GM03348 (cell line): ENCODE data around the gene HYCC1.
"Not testable (repeated sequence)": the region's sequence is repeated elsewhere in the genome, so short reads cannot be mapped to it uniquely, and the experiment has no call there.

Experiments used
- DNase-seq: peaks from one replicate; pipeline ENCODE4 v3.0.0; 2012; ENCODE audit warnings: low spot score

The HYCC1 gene

DNA sequence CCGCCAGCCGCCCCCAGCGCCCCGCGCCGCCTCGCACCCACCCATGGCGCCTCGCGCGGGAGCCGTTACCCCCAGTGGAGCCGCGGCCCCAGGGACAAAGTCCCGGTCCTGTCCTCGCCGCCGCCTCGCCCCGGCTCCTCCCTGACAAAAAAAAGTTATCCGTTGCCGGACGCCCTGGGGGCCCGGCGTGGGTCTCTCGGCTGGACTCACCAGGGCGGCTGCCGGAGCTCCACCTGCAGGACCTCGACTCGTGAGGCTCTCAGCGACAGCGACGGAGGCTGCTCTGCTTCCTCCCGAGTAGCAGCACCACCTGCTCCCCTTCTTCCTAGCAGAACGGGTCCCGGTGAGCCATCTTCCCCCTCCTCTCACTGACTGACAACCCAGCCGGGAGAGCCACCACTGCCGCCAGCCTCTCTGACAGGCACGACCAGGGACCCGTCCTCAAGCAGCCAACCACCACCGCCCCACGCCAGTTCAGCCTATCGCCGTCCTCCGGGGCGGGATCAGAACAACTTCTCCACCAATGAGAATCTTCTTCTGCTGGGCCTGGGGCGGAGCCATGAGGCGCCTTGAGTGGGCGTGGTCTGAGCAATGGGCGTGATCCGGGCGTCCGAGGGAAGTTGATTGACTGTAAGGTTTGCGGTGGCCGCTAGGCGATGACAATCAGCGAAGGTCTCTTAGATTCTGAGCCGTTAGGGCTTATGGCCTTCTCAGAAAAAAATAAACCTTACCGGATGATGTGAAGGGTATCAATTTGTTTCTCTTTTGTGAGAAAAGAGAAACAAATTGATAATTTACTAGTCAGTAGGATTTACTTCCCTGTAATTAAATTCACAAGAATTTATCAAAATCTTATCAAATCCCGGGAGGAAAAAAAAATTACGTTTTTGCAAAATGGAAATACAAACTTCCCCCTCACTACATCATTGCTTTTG lies at the start of gene HYCC1:
TSS of gene HYCC1 (minus strand) at position 416 of the 935 bp plus-strand sequence. CDS start 23,019 bp downstream, outside the sequence.
- peak; percentile 98 for DNase-seq

DNA sequence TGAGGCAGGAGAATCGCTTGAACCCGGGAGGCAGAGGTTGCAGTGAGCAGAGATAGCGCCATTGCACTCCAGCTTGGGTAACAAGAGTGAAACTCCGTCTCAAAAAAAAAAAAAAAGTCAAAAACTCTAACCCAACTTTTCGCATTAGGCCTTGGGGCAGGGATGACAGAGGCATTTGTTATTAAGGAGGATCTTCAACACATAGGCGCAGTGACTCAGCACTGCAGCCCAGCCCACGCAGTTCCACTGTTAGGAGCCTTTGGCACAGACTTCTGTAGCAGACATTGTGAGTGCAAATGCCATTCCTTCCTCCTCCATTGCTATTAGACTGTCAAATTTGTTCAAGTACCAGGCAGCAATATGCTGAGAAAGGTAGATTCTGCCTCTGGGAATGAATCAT lies 48.5 kb upstream of the HYCC1 start:
- peak; percentile 10 for DNase-seq

GRCh38 chr7:23061327-23061726 lies 47.4 kb upstream of the HYCC1 start:
- no peak for DNase-seq

- peak; percentile 53 for DNase-seq
These were observed 44.6 kb upstream of the HYCC1 start for GRCh38 chr7:23058408-23059096.

DNA sequence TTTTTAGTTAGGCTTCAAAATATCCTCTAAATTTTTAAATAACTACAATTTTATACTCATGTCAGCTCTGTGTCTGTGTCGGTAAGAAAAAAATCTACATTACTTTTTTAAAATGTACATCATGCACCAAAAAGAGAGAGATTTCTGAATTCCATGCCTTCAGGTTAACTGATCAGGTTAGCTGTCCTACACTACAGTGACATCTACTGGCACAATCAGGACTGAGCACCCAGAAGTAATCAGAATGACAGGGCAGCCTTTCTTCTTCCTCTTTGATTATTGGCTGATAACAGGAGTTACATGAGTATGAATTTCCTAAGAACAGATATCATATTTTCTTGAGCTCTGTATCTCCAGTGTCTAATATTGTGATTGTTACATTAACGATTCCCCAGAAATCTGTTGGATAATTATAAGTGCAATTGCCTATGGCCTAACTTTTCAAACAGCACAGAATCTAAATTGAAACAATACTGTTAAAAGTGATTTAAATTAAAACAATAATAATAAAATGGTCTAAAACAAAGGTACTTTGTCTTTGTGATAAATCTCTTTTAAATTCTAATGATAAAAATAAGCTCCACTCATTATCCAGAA lies 41.8 kb upstream of the HYCC1 start:
- DNase-seq, result peak; percentile 75

DNA sequence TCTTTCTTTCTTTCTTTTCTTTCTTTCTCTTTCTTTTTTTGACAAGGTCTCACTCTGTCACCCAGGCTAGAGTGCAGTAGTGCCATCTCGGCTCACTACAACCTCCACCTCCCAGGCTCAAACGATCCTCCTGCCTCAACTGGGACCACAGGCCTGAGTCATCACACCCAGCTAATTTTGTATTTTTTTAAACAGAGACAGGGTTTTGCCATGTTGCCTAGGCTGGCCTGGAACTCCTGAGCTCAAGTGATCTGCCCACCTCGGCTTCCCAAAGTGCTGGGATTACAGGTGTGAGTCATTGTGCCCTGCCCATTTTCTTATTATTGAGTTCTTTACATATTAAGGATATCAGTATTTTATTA lies 37.2 kb upstream of the HYCC1 start:
- not testable (repeated sequence) for DNase-seq

- DNase-seq, result not testable (repeated sequence)
These were observed 32.4 kb upstream of the HYCC1 start for GRCh38 chr7:23046336-23046735.

DNA sequence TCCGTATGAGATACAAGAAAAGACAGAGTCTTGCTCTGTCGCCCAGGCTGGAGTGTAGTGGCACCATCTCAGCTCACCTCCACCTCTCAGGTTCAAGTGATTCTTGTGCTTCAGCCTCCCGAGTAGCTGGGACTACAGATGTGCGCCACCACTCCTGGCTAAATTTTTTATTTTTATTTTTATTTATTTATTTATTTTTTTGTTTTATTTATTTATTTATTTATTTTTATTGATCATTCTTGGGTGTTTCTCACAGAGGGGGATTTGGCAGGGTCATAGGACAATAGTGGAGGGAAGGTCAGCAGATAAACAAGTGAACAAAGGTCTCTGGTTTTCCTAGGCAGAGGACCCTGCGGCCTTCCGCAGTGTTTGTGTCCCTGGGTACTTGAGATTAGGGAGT lies 31.2 kb upstream of the HYCC1 start:
- DNase-seq, result not testable (repeated sequence)

DNA sequence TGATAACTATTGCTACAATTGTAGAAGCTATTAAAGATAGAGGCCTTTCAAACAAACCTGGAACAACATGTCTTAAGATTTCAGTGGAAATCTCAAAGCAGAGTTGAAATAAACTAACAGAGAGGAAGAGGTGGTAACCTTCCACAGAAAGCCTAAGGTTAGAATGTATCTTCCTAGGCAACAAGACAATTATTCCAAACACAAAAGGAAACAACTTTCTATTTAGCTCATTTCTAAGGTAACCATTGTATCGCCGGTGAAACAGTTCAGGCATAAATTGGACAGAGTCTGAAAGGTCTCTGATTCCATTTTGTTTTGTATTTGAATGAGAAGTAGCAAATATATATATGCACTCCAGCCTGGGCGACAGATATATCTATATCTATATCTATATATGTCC lies 30.7 kb upstream of the HYCC1 start:
- no peak for DNase-seq

DNA sequence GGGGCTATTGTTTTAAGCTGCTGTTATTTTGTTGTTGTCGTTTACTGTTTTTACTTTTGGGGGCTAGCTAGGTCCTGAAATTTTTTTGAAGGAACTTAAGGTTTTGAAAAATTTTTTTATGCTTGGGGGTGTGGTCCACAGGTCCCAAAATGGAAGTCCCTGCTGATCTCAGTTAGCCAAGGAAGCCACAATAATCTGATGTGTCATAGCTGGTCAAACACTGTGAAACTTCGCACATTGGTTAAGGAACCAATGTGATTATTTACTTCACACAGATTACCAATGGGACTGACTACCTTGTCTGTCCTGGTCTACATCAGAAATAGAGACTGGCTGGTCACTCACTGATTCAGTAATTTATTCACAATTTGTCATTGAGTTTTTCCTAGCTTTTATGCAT lies 29.5 kb upstream of the HYCC1 start:
- DNase-seq, result no peak

GRCh38 chr7:23039674-23040073 lies 25.7 kb upstream of the HYCC1 start:
- DNase-seq, result not testable (repeated sequence)

GRCh38 chr7:23035542-23036371 lies 21.8 kb upstream of the HYCC1 start:
- not testable (repeated sequence) for DNase-seq

DNA sequence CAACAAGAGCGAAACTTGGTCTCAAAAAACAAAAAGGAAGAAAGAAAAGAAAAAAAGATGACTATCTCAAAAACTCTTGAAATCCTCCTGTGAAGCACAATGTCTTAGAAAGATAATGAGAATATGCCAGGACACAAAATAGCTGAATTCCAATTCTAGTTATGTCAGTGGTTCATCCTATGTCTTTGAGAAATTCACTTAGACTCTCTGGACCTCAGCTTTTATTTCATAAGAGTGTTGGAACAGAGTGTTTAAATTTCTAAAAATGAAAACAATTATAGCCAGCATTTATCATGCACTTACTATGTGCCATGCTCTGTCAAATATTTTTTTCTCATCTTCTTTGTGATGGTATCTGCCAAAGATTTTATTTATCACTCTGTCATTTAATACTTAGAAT lies 13.3 kb upstream of the HYCC1 start:
- peak; percentile 7 for DNase-seq

DNA sequence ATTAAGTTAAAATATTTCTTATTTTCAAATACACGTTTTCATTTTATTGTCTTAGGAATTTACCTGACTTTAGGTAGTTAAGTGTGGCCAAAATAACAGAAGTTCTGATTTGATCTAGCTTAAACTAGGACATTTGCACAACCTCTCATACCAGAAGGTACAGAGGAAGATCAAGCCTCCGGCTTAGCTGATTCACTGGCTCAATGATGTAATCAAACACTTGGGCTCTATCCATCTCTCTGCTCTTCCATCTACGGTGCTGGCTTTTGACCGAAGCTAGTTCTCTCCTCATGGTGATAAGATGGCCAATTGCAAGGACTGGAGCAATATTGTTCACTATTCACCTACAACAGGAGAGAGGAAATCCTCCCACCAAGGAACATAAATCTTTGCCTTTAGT lies 12.2 kb upstream of the HYCC1 start:
- peak; percentile 24 for DNase-seq

- no peak for DNase-seq
These were observed 10.5 kb upstream of the HYCC1 start for GRCh38 chr7:23024454-23024853.

- no peak for DNase-seq
These were observed 8.9 kb upstream of the HYCC1 start for GRCh38 chr7:23022851-23023250.

- peak; percentile 32 for DNase-seq
These were observed 8.4 kb upstream of the HYCC1 start for GRCh38 chr7:23022258-23022769.

DNA sequence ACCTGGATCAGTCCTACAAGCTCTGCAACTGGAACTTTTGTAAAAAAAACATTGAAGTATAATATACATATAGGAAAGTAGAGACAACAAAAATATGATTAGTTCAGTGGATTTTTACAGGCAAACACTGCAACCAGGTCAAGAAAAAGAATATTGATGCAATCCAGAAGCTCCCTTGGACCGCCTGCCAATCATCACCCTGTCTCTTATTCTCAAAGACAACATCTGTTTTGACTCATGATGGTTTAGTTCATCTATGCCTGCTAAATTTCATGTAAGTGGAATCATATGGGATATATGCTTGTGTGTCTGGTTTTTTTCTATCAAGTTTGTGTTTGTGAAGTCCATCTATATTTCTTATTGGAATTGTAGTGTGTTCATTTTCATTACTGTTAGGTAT lies 7.7 kb upstream of the HYCC1 start:
- no peak for DNase-seq

GRCh38 chr7:23020742-23021401 lies 6.9 kb upstream of the HYCC1 start:
- peak; percentile 77 for DNase-seq

DNA sequence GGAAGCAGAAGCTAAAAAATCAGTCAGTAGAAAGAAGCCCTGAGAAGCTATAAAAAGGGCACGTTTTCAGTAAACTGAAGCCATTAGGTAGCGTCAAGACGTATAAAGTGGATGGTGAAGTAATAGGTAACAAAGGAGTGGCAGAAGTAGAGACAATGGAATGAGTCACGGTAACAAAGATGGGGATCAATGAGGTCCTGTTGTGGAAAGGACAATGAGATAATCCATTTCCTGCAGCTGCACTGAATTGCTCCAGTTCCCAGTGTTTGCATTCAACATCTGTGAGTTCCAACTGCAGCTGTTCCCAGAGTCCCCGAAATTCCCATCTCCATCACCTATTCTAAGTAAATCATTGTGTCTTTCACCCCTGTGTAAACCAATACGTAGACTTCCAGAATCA lies 4.8 kb upstream of the HYCC1 start:
- DNase-seq, result no peak

DNA sequence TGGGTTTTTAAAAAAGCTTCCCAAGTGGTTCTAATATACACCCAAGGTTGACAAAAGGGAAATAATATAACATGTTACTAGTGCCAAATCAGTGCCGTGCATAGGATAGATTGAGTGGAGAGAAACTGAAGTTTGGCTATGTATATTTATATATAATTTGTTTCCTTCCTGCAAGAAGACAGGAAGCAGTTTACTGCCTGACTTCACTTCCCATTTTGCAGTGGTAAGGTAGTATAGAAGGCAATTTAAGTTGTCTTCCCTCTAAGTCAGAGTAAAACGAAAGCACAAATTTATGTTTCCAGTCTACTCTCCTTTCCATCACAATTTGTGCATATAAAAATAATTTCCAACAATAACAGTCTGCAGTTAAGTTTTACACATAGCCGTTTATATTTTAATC lies 3.4 kb upstream of the HYCC1 start:
- no peak for DNase-seq
